ENCODE results near the gene CTDSPL.

Gene CTDSPL

GRCh38 chr3:37941608-37942508 lies 80.2 kb downstream of the CTDSPL start:
- Mint-ChIP-seq H3K27me3 (ENCODE audit: low read depth) (no peaks in the 10 kb centered on the region), H3K4me1 (peaks cover 82% of the 10 kb centered on the region), H3K27ac (peak overlapping the region in 2 of 3 experiments; percentile 96 to 98), H3K9me3 (no peaks in the 10 kb centered on the region), H3K36me3 (ENCODE audit: low read depth) (no peaks in the 10 kb centered on the region), H3K4me3 (no peak overlapping the region)
- no peak for TF ChIP-seq CTCF (IDR thresholded peaks at IDR 0.05; ENCODE audit: unreplicated experiment in 3 of 3)

DNA sequence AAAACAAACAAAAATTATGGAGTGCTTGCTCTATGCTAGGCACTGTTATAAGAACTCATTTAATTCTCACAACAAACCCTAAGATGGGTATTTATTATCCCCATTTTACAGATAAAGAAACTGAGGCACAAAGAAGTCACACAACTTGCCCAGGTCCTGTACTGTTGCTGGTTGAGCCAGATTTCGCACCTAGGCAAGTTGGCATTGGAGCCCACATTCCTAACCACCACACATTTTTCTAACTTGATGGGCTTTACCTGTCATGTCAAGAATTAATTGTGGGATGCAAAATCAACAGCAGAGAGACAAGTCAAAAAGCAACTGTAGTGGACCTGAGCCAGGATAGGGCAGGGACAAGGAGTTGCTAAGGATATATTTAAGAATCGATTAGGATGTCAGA lies 81.0 kb downstream of the CTDSPL start:
- peaks cover 3% of the 10 kb centered on the region for H3K36me3 Mint-ChIP-seq (ENCODE audit: low read depth)
- H3K4me1 Mint-ChIP-seq = peaks cover 81% of the 10 kb centered on the region
- peak overlapping the region; percentile 95 to 98 (median 96) for H3K27ac Mint-ChIP-seq
- H3K9me3 Mint-ChIP-seq = no peaks in the 10 kb centered on the region
- no peak for TF ChIP-seq CTCF (IDR thresholded peaks at IDR 0.05; ENCODE audit: unreplicated experiment in 3 of 3)
- H3K4me3 Mint-ChIP-seq = no peak overlapping the region
- no peaks in the 10 kb centered on the region for H3K27me3 Mint-ChIP-seq (ENCODE audit: low read depth)

DNA sequence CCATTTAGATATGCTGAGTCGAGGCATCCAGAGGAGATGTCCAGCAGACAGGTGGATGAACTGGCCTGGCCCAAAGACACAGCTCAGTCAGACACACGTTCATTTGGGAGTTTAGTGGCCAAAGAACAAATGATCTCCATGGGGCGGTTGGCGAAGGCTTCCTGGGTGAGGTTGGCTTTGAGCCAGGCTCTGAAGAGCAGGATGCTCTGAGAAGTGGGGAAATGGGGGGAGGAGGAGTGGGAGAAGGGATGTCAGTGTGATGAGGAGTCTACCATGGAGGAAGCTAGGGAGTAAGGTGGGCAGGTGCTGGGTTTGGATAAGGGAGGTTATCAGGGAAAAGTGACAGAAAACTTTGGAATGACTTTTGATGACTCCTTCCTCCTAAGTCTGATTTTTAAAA lies 81.4 kb downstream of the CTDSPL start:
- no peaks in the 10 kb centered on the region for H3K9me3 Mint-ChIP-seq
- no peaks in the 10 kb centered on the region for H3K27me3 Mint-ChIP-seq (ENCODE audit: low read depth)
- H3K36me3 Mint-ChIP-seq (ENCODE audit: low read depth) = peaks cover 5% of the 10 kb centered on the region
- peak overlapping the region; percentile 95 to 98 (median 96) for H3K27ac Mint-ChIP-seq
- no peak overlapping the region for H3K4me3 Mint-ChIP-seq
- TF ChIP-seq CTCF (IDR thresholded peaks at IDR 0.05; ENCODE audit: unreplicated experiment in 3 of 3) = no peak
- peaks cover 79% of the 10 kb centered on the region for H3K4me1 Mint-ChIP-seq

- Mint-ChIP-seq H3K9me3 (no peaks in the 10 kb centered on the region), H3K4me3 (peak overlapping the region in 1 of 3 experiments; percentile 23)
These were observed 82.1 kb downstream of the CTDSPL start for GRCh38 chr3:37943631-37944314.

DNA sequence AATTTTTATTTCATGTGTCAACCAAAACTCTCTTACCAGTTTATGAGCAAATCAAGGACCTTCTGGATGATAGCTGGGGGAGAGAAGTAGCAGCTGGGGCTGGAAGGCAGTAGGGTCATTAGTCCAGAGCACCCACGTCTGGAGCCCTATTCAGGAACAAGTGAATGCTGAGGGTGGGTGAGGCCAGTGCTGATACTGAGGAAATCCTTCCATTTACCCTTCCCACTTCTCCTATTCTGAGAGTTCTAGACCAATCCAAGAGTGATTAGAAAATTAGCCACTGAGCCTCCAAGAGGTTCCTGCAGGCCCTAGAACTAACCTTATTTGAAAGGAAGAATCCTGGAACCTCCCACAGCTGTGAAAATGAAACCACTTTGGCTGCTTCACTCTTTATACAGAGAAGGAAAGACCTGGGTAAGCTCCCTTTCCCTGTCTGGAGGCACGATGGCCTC lies 82.7 kb downstream of the CTDSPL start:
- no peaks in the 10 kb centered on the region for H3K27me3 Mint-ChIP-seq (ENCODE audit: low read depth)
- peaks cover 9% of the 10 kb centered on the region for H3K36me3 Mint-ChIP-seq (ENCODE audit: low read depth)
- no peak for TF ChIP-seq CTCF (IDR thresholded peaks at IDR 0.05; ENCODE audit: unreplicated experiment in 3 of 3)
- H3K27ac Mint-ChIP-seq = peak overlapping the region; percentile 95 to 98 (median 96)
- peak overlapping the region in 2 of 3 experiments; percentile 15 to 47 for H3K4me3 Mint-ChIP-seq
- H3K9me3 Mint-ChIP-seq = no peaks in the 10 kb centered on the region
- peaks cover 71% of the 10 kb centered on the region for H3K4me1 Mint-ChIP-seq

More at GRCh38 chr3:37943631-37944314, 82.1 kb downstream of the CTDSPL start:
- peaks cover 5% of the 10 kb centered on the region for H3K36me3 Mint-ChIP-seq (ENCODE audit: low read depth)
- peaks cover 73% of the 10 kb centered on the region for H3K4me1 Mint-ChIP-seq
- TF ChIP-seq CTCF (IDR thresholded peaks at IDR 0.05; ENCODE audit: unreplicated experiment in 3 of 3) = no peak
- H3K27ac Mint-ChIP-seq = peak overlapping the region; percentile 95 to 98 (median 96)
- H3K27me3 Mint-ChIP-seq (ENCODE audit: low read depth) = no peaks in the 10 kb centered on the region

Data from nephron (organoid).